Measurements from ENCODE around the gene ANKH.
A peak's percentile ranks its signal among the peaks of the same experiment; 100 is the strongest.

ANKH gene

DNA sequence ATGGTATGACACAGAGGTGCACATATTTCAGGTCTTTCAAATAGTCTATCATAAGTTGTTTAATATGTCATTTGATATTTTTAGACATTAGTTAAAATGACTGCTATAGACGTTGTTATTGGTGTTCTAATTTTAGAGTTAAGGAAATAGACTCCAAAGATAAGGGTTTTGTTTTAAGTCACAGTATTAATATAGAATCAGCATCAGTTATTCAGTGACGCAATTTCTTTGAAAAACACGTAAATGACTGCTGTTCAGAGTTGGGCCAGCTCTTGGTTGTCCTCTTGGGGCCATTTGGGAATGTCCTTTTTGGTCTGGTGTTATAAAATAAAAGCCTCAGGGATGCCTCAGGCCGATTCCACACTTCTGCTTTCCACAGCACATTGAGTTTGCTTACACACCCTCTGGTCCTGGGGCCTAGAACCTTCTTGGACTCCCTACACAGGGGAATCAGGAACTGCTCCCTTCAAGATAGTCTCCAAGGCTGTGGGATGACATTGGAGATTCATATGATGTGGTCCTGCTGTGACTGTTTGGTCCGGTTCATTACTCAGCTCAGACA lies 192.7 kb downstream of the ANKH start:
- no peak for DNase-seq

DNA sequence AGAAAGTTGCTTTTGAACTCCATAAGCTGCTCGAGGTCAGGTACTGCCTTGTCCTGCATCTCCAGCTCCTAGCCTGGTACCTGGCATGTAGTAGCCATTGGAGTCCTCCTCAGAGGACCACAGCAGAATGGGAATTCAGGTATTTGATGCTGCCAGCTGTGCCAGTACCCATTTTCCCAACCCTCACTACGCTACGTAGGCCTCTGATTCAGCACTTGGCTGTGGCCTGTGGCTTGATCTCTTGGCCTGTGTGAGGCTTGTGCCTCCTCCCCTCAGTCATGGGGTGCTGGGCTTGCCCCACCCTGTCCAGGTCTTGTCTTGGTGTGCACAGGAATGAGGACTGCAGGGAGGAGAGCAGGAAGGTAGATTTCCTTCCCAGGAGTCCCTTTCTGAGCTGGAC lies 195.3 kb downstream of the ANKH start:
- no peak for DNase-seq

DNA sequence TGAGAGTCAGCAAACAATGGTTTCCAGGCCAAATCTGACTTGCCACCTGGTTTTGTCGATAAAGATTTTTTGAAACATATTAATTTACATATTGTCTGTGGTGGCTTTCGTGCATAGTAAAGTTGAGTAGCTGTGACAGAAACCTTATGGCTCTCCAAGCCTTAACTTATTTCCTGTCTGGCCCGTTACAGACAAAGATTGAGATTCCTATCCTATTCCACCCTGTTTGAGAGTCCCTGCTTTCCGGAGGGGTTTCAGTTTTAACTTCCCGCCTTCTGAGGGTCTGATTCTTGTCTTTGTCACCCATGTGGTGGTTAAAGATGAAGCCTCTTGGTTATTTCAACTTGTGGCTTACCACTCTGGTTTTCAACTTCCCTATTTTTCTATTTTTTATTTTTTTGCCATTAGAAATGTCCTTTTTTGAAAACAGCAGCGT lies 195.7 kb downstream of the ANKH start:
- DNase-seq: no peak

DNA sequence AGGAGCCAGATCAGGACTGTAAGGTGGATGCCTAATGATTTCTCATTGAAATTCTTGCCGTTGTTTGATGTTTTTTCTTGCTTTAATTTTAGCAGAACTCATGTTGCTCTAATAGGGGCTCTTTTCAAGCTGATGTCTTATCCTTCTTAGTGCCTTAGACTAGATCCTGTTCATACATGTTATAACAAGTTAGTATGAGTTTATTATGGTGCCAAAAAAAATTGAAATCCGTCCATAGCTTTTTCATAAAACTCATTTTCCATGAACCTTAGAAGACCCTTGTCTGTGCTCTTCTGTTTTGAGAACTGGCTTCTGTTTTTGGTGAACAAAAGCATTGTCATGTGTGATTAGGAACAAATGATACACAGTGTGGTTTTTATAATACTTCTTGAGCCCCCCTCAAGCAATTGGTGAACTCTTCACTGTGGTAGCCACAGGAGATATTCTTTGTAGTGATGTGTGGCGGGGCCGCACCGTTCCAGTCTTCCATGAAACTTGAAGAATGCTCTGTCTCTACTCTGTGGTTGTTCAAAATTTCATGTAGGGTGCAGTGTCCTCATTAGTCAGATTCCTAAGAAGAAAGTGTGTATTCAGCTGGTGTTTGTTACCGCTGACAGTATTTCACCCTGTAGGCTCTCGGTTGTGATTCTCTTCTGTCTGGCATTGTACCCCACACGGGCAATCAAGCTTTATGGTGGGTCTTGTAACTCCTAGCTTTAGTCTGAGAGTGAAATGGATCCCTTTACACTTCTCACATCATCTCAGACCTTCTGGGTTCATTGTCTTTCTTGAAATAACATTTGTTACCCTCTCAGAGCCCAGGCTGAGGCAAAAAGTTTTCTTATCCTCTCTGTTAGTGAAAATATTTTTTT lies 196.4 kb downstream of the ANKH start:
- DNase-seq: no peak

GRCh38 chr5:14673443-14673842 lies 198.1 kb downstream of the ANKH start:
- DNase-seq: no peak

DNA sequence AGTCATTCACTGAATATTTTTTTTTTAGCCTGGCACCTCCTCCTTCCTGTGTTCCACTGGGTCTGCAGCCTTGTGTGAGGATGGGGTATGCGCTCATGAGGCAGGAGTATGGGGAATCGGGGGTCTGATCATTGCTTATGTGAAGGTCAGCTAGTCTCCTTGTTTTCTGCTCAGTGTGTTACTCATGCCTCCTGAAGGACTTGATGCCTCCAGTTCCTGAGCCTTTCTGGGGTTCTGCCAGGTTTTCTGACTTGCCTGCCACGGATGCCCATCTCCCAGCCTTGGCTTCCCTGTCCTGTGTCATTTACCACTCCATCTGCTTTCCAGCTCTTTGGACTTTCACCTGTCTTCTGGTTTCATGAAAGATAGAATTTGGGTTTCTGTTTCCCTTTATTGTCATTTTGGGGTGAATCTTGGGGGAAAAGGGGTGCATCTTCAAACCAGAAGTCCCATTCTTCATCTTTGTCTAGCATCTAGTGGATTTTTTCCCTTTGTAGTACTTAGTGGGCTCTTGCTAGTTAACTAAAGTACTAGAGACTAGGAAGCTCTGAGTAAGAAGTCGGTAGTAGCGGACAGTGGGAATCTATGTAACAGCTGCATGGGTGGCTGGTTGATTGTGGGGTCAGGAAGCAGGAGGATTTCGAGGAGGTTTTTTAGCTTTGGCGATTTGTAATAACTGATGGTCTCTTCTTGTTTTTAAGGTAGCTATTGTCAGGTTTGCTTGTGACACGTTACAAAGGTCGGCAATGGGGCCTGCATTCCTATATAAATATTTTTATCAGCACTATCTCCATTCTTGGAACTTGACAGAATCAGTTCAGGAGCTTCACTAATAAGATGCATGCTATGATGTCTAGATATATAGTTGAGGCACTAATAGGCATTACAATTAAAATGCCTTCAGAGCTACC lies 198.8 kb downstream of the ANKH start:
- DNase-seq: no peak

- DNase-seq: no peak
Observed at GRCh38 chr5:14672082-14672481, 199.5 kb downstream of the ANKH start.

GRCh38 chr5:14671414-14671813 lies 200.2 kb downstream of the ANKH start:
- no peak for DNase-seq

GRCh38 chr5:14669975-14670374 lies 201.6 kb downstream of the ANKH start:
- no peak for DNase-seq

DNA sequence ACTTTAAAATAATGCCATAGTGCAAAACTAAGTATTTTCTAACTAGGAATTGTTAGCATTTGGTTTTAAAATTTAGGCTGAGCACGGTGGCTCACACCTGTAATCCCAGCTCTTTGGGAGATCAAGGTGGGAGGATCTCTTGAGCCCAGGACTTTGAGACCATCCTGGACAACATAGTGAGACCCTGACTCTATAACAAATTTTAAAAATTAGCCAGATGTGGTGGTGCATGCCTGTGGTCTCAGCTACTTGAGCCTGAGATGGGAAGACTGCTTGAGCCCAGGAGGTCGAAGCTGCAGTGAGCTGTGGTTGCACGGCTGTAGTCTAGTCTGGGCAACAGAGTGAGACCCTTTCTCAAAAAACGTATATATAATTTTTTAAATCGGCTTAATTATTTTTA lies 202.2 kb downstream of the ANKH start:
- DNase-seq: no peak

GRCh38 chr5:14668181-14668591 lies 203.4 kb downstream of the ANKH start:
- DNase-seq: no peak

GRCh38 chr5:14667770-14668169 lies 203.8 kb downstream of the ANKH start:
- DNase-seq: no peak

- DNase-seq: no peak
Observed at GRCh38 chr5:14667290-14667689, 204.3 kb downstream of the ANKH start.

GRCh38 chr5:14666357-14666756 lies 205.2 kb downstream of the ANKH start:
- DNase-seq: no peak

DNA sequence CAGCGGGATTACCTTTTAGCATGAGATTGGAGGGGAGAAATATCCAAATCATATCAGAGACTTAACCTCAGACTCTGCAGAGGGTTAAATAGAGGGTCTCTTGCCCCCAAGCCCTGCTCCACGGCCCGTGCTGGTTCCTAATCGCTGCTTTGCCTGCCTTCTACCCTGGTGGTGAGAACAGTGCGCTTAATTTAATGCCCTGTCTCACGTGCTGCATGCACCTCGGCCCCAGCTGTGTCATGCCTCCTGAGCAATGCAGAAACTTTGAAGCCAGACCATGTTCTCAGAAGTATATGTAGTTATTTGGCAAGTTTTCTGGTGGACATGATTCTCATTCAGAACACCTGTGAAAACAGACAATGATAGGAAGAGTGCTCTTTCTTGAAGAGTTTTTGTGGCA lies 205.6 kb downstream of the ANKH start:
- peak; percentile 17 for DNase-seq

DNA sequence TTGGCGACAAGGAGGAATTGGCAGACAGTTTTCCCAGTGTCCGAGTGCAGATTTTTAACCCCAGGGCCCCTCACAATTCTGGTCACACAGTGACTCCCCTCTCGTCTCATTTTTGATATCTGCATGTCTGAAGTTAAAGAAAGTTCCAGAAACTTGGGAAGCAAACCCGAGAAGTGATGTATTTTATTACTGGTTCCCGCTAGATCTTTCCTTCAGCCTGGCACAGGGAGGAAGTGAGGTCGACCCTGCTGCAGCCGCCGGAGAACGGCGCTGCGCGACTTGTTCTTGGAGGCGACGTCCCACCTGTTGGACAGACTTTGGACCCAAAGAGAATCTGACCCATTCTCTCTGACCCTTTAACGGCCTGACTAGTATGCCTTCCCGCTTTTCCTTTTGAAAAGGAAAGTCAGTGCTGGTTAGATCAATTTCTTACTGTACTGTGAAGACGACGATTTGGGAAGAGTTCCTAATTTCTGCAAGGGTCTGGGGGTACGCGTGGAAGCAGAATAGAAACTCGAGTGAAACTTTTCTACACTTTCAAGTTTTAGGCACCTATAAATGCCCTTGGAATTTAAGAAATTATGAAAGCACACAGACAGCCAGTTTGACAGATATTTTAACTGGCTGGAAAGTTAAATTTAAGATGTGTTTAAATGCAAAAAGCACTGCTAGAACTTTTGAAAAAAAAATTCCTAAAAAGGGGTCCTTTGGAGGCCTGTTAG lies 206.3 kb downstream of the ANKH start:
- DNase-seq: peak; percentile 10

GRCh38 chr5:14664270-14665100 lies 207.1 kb downstream of the ANKH start, which contains the start of gene OTULIN:
Gene OTULIN (plus strand): TSS chr5:14664718. CDS start chr5:14664826, 108 bp downstream.
- peak; percentile 87 for DNase-seq

GRCh38 chr5:14663734-14664269 lies 207.8 kb downstream of the ANKH start:
- peak; percentile 14 for DNase-seq

DNA sequence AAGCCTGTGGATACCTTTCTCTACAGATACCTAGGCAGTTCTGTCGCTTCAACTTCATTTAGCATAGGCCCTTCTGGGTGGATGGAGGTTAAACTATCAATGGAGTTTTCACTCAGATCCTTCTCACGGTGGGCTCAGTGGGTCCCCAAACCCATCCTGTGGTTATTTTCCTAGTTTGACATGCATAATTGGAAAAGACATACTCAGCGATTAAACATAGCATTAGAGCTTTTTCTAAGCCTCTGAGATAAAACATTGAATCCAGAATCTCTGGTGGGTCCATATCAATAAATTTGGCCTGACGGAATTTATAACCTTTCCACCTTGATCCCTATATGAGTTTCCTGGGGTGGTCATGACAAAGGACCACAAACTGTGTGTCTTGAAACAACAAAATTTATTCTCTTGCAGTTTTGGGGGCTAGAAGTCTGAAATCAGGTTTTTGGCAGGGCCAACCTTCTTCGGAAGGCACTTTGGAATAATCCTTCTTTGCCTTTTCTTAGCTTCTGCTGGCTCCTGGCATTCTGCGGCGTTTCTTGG lies 208.8 kb downstream of the ANKH start:
- no peak for DNase-seq

- no peak for DNase-seq
Observed at GRCh38 chr5:14660833-14661232, 210.7 kb downstream of the ANKH start.

Measured in fibroblast of skin of right quadriceps (primary cell).